G401.6 (cell line): ENCODE measurements around the gene FAM216B.
"Not testable (repeated sequence)": the region's sequence is repeated elsewhere in the genome, so short reads cannot be mapped to it uniquely, and the experiment has no call there.

Source experiments
- FAIRE-seq: peaks from 2 replicates; lab custom pipeline; 2012; peaks lifted over from hg19 to GRCh38; lab: Jason Lieb, UNC

The FAM216B gene

DNA sequence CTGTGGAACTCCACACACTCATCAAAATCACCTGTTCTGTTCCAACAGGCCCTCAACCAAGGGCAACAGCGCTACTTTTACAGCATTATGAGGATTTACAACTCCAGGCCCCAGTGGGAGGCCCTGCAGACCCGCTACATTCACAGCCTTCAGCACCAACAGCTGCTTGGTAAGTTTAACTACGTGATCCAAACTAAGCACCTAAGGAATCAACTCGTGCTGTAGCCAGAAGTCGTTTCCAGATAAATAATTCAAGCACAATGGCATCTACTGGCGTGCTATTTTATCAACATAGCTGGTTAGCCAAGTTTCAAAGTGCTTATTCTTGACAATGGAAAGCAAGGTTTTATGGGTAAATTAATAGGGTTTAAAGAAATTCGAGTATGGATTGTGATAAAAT is 5.3 kb downstream of the FAM216B start:
- FAIRE-seq = no peak

DNA sequence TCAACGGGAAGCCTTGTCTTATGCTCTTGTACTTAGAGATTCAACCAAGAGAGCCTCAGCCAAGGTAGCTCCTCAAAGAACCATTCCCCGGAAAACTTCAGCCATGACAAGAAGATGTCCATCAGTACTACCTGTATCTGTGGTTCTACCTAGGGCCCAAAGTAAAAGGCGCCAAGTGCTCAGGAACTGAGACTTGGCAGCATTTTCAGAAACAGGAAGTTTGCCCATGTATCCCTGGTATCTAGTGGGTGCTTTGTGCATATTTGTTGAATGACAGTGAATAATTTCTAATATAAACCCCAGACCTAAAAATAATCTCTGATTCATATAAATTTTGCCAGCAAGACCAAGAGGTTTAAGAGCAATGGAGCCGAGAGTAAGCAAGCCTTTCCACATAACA is 7.2 kb downstream of the FAM216B start:
- no peak for FAIRE-seq

DNA sequence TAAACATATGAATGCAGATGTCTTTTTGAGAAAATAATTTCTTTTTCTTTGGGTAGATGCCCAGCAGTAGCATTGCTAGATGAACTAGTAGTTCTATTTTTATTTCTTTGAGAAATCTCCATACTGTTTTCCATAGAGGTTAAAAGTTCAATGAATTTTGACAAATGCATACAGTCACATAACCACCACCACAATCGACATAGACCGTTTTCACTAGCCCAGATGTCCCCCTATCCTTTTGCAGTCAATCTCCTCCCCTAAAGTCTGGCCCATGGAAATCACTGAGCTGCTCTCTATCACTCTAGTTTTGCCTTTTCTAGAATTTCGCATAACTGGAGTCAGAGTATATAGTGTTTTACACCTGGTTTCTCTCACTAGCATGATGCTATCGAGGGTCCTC is 10.8 kb downstream of the FAM216B start:
- no peak for FAIRE-seq

DNA sequence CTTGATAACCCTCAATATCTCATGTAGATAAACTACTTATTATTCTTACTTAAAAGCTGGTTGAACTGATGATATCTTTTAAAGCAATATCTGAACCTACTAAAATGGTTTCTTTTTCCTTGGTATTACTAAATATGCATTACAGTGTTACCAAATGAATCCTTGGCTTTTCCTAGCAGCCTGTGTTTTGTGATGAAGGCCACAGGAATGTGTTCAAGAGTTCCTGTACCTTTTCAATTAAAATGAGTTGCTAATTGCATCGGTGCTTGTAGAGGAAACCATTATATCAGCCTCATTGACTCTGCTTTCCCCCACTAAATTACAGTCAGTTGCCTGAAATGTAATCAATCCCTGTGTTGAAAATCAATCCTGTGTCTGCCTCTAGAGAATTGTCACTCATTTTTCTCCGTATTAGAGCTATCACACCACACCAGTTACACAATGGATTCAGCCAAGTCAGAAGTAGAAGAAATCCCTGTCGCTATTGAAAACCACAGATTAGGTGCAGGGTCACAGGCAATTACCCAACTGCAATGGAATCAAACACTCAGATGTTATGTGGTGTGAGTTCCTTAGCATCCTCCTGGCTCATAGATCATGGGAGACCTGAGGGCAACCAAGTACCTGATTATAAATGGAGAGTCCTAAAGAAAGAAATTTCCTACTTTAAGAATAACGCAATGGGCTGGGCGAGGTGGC is 13.3 kb downstream of the FAM216B start:
- FAIRE-seq = no peak

DNA sequence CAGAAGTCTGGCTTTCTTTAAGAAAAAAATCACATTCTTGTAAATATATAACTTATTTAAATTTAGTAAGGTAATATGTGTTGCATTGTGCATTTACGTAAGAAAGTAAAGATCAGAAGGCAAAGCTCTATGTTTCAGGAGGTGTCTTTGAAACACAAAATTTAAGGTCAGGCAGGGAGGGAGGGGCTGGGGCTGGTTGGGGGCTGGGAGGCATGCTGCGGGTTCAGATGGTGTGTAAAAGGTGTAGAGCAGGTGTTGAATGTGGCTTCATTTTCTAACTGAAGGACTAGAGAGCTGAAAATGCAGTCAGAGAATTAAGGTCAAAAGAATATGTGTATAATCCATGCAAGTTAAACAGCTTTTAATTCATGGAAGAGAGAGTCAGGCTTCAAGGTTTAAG is 14.3 kb downstream of the FAM216B start:
- no peak for FAIRE-seq

DNA sequence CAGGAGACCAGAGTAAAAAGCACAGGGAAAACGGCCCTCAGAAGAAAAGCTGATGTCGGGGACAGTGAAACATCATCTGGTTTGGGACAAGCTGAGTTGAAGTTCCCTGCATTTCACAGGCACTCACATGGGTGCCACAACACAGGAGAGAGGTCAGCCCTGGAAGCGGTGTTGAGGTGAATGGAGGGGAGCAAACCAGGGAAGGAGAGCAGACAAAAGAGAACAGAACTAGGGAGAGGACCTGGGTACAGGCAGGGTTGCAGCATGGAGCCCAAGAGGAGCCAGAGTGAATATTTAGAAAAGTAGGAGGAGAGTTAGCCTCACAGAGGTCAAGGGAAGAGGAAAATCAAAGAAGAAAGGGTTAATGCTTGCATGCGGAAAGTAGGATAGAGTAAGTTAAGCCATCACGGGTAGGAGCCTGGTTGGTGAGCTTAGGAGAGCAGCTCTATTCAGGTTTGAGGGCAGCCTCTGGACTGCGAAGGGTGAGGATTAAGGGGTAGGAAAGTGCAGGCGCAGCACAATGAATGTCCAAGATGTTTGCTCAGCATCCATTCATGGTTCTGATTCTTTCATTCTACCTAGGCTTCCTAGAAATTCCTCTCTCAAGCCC is 15.5 kb downstream of the FAM216B start:
- no peak for FAIRE-seq

DNA sequence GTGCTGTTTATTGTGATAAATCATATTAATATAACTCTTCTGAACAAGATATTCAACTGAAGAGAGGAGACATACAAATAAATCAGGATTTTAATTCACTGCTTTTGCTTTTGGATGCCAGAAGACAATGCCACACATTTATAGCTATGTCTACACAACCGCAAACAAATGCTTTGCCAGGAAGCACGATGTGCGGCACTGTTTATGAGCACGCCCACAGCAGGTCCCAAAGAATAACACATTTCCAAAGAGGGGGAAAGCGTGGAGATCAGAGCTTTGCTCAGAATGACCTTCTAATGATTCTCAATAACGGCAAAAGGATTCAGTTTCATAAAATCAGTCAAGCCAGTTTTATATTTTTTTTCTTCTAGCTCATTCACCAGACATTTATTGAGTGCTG is 16.7 kb downstream of the FAM216B start:
- no peak for FAIRE-seq

DNA sequence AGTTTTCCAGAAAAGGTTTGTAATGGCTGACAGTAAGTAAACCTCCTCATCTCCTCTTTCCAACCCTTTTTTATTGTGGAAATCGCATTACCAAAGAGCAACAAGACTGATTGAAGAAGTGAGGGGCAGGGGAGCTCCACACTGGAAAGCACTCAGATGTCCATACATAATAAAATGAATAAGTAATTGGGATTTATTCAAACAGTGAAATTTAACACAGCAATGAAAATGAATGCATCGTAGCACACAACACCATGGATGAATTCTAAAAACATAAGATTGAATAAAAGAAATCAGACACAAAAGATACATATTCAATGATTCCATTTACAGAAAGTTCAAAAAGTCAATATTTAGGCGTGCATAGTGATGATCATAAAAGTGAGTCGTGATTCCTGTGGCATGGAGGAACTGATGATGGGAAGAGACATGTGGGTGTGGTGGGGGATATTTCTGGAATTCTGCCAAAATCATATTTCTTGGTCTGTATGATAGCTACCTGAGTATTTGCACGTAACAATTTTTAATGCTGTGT is 18.8 kb downstream of the FAM216B start:
- FAIRE-seq = no peak

DNA sequence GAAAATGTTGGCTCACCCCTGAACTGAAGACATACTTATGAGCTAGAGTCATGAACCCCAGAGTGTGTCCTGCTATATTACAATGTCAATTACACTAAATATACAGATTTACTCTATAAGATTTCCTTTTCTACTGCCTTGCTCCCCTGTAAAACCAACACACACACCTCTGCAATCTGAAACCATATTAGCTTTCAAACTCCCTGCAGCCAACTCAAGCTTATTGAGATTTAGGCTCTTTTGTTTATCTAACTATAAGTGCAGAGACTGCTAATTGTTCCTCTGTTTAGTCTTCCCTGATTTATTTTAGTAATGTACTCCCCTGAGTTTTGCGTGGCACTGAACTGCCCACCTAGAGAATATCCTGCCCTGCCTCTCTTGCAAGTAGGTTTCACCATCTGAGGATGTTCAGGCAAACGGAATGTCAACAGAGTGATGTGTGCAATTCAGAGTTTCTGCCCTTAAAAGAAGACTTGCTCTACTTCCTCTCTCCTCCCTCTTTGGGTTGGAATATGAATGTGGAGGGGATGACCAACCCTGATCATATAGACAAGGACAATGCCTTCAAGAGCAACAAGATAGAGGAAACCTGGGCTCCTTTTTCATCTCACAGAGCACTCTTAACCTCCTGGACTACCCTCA is 22.3 kb downstream of the FAM216B start:
- FAIRE-seq = no peak

DNA sequence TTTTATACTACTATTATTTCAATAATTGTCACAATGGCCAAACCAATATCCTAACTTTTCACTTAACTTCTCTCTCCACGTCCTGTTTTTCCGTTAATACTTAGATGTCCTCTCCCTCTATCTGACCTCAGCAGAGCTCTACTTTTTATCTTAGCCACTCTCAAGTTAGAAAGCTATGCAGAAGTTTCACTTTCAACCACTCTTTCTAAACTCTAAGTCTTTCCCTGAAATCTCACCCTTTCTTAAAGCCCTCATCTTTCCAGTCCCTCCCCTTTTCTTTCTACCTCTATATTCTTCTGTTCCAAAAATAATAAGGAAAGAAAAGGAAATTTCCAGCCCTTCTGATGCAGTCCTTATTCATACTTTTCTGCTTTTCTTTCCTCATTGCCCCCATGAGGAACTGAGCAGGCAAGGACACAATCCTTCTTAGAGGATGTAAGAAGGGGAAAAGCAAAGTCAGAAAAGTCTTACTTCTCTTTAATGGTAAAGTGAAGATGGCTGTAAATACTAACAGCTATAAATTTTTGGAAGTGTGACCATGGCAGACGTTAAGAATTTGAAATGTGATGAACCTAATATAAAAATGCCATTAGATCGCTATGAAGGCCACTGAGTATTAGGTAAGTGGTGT is 23.0 kb downstream of the FAM216B start:
- no peak for FAIRE-seq

DNA sequence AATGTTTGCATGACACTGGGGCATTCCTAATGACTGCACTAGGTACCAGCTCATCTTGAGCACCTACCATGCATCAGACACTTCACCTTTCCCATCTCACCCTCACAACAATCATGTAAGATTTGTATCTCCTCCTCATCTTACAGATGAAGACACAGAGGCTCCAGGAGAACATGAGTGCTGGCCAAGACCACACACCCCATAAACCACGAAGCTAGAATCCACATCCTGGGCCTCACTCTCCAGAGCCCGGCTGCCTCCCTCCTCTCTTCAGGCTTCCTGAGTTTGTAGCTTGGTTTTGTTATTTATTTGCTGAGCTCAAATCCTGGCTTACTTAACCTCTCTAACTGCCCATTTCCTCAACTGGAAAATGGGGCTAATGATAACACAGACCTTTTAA is 25.9 kb downstream of the FAM216B start:
- FAIRE-seq = no peak

DNA sequence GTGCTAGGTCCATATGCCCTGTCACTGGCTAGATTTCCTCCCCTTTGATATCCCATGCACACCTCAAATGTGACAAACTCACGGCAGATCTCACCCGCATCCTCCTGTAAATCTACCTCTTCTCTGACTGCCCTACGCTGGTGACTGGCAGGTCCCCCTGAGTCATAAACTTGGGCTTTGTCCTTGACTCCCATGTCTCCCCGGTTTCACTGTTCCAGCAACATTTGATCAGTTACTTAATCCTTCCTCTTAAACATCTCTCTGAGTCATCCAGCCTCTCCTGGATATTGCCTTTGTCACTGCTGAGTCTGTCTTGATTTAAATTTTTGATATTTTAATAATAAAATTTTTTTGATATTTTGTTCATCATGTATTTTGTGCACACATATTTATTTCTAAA is 26.5 kb downstream of the FAM216B start:
- no peak for FAIRE-seq

DNA sequence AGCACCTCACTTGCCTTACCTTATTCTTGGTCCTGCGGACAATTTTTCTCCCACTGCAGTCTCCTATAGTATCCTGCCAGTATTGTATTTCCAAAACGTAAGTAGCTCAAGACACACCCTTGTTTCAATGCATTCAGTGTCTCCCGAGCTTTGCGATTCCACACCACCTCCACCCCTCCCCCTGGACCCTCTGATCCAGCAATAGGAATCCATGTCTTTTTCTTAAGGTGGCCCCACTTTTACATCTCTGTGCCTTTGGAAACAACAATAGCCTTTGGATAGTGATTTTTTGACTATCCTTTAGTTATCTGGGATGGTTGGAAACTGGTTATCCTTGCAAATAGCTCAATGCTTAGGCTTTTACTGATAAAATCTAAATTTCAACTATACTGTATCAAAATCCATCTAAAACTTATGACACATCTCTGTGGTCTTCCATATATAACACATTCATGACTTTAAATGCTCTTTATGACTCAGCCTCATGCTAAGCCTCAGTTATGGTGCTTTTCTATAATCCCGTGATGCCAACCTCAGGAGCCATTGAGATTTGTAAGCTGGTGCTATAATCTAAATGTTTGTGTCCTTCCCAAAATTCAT is 27.1 kb downstream of the FAM216B start:
- no peak for FAIRE-seq

DNA sequence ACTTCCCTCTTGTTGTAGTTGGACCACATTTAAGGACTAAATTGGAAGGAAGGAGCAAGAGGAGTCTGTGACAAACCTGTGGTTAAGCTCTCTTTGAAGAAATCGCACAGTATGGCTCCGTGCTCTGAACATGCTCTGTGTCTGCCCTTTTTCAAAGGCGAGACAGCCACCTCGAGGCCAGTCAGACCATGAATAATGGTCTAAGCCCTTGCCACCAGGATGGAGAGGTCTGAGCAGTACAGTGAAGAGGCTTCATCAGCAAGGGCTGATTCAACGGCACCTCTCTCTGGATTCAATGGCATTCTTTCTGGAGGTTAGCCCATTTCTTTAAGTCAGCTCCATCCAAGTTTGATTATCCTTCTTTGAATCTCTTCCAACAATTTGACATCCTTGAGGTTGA is 30.9 kb downstream of the FAM216B start:
- FAIRE-seq = no peak

DNA sequence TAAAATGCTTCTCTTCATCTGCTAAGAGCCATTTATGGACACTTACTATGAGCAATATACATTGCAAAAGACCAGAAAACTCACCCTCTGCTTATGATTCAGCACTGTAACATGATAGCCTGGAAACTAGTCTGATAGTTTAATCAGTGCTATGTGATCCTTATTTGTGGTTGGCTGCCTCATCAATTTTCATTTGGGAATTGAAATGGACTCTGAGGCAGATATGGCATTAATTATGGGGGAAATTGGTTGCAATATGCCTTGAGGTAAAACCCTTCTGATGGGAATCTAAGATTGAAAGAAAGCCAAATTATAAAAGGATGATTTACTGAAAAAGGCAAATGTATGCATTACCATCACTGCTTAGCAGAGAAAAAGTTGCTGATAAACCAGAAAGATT is 33.5 kb downstream of the FAM216B start:
- no peak for FAIRE-seq

DNA sequence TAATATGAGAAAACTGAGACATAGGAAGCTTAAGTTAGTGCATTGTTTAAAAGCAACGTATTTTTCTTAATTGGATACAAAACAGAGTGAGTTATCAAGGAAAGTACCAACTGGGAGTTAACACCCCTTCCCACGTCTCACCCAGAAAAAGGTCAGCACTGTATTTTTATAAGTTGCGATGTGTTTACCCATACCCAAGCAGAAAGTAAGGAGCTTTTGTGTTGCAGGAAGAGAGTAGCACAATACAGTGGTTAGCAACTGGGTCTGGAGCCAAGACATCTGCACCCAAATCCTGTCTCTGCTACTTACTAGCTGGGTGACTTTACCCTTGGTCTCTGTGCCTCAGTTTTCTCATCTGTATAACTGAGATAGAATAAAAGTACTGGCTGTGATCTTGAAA is 34.3 kb downstream of the FAM216B start:
- FAIRE-seq = no peak

DNA sequence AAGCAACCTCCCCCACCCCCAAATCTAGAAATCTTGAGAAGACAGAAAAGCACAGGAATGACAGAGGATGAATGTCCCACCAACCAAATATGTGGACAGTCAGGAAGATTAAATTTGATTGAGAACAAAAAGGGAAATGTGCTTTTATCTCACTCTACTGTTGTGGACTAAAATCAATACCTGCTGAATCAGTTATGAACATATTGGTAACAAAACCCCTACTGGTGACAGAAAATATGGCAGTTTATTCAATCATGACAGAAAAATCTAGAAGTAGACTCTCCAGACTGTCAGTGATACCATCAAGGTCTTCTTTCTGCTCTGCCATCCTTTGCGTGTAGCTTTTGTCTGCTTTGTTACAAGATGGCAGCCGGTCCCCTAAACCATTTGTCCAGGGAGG is 35.2 kb downstream of the FAM216B start:
- no peak for FAIRE-seq

DNA sequence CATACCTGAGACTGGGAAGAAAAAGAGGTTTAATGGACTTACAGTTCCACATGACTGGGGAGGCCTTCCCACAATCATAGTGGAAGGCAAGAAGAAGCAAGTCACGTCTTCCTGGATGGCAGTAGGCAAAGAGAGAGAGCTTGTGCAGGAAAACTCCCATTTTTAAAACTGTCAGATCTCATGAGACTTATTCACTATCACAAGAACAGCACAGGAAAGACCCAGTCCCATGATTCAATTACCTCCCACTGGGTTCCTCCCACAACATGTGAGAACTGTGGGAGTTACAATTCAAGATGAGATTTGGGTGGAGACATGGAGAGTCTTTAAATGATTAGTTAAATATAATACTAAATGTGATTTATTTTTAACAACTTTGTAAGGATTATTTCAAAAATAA is 38.3 kb downstream of the FAM216B start:
- FAIRE-seq = not testable (repeated sequence)

DNA sequence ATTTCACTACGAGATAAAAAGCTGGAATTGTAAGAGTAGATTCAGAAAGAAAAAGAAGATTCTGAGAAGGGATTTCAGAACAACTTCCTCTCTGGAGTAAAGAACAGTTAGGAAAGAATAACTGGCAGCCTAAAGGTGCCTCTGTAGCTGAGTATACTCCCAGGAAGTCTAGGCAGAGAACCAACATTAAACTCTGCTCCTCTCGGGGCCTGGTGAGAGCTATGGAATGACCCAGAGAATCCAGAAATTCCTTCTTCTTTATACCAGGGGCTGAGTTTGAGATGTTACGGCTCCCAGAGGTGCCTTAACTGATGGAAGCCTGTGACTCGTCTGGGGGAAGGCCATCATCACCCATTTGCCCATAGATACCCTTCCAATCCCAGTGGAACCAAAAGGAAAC is 39.1 kb downstream of the FAM216B start:
- no peak for FAIRE-seq

DNA sequence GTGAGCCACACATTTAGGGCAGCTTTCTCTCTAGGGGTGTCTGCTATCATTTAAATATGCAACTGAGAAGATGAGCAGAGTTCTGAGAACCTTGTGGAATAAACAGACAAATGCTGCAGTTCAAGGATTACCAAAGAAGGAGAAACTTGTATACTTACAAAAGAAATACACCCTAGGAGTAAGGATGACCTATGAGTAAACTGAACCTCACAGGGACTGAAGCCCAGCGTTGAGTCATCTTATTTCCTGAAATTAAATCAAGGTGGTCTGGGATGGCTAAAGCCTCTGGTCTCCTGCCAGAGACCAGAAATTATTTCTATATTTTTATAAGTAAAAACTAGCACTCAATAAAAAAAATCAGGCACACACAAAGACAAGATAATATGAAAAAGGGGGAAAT is 40.1 kb downstream of the FAM216B start:
- no peak for FAIRE-seq

DNA sequence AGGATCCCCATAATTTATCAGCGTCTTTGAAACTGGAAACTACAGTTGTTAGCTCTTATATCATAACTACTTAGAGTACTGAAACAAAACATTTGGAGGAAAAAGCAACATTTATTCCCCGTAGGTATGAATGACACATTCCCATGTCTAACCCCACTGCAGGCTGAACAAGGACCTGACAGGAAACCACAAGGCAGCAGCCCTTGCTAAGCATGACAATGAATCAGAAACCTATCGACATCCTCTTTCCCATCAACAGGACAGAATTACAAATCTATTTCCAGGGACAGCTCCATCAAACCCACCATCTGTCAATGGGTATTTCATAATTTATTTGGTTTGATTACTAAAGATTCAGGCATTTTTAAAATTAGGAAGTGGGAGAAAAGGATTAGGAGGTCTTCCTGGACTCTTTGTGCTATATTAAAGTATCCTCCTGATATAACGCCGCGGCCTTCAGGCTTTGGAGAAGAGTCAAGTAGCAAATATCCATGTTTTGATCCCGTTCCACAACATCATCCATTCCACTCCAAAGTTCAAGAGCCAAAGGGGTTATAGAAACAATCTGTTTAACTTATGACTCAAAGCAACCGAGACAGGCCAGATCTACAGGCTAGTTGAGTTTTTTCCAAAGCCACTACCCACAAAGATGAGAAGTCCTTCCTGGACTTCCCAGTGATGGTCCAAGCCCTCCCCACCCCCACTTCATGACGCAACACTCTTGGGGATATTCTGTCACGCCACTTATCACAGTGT is 51.1 kb downstream of the FAM216B start:
- no peak for FAIRE-seq

DNA sequence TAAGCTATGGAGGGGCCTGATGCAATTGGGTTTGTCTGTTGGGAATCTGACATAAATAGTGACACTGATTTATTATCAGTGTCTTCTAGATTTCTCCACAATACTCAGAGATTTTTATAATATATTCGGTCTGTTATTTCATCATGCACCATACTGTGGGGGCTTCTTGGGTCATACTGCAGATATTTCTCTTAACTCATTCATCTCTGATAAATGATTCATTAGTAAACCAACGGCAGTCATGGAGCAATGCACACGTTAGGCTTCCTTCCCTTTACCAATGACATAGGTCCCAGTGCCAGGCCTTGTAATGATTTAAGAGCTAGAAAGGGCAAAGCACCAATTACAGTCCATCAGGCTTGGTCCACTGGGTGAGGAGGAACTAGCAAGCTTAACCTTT is 53.6 kb downstream of the FAM216B start:
- FAIRE-seq = no peak
